Measurements from ENCODE around the gene STARD3.

Gene STARD3

GRCh38 chr17:39605492-39606433, 31.2 kb upstream of the STARD3 start:
- no peak overlapping the region for H3K4me3 ChIP-seq (ENCODE audit: low read length)
- DNase-seq (ENCODE audit: low read depth) = peak; percentile 52
- TF ChIP-seq, protein P1, sequence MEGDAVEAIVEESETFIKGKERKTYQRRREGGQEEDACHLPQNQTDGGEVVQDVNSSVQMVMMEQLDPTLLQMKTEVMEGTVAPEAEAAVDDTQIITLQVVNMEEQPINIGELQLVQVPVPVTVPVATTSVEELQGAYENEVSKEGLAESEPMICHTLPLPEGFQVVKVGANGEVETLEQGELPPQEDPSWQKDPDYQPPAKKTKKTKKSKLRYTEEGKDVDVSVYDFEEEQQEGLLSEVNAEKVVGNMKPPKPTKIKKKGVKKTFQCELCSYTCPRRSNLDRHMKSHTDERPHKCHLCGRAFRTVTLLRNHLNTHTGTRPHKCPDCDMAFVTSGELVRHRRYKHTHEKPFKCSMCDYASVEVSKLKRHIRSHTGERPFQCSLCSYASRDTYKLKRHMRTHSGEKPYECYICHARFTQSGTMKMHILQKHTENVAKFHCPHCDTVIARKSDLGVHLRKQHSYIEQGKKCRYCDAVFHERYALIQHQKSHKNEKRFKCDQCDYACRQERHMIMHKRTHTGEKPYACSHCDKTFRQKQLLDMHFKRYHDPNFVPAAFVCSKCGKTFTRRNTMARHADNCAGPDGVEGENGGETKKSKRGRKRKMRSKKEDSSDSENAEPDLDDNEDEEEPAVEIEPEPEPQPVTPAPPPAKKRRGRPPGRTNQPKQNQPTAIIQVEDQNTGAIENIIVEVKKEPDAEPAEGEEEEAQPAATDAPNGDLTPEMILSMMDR (IDR thresholded peaks at IDR 0.05; ENCODE audit: insufficient read depth, low read depth, low read length, missing control alignments) = no peak

- no peak for DNase-seq (ENCODE audit: low read depth)
- TF ChIP-seq, protein P1 (IDR thresholded peaks at IDR 0.05; ENCODE audit: insufficient read depth, low read depth, low read length, missing control alignments) = no peak
- no peak overlapping the region for H3K4me3 ChIP-seq (ENCODE audit: low read length)
Measured at GRCh38 chr17:39606434-39607056, 30.4 kb upstream of the STARD3 start.

GRCh38 chr17:39607057-39607850, 29.7 kb upstream of the STARD3 start:
- TF ChIP-seq, protein P1 (IDR thresholded peaks at IDR 0.05; ENCODE audit: insufficient read depth, low read depth, low read length, missing control alignments) = no peak
- no peak overlapping the region for H3K4me3 ChIP-seq (ENCODE audit: low read length)
- DNase-seq (ENCODE audit: low read depth) = no peak

- DNase-seq (ENCODE audit: low read depth) = no peak
- no peak within 1 kb of the TSS for H3K4me3 ChIP-seq (ENCODE audit: low read length)
- TF ChIP-seq, protein P1 (IDR thresholded peaks at IDR 0.05; ENCODE audit: insufficient read depth, low read depth, low read length, missing control alignments) = no peak
Measured at GRCh38 chr17:39607851-39608130, 29.2 kb upstream of the STARD3 start, which contains the start of gene NEUROD2. Gene NEUROD2, minus strand, starts transcription at chr17:39607920. Its CDS starts 1,321 bp downstream, at chr17:39606599.

DNA sequence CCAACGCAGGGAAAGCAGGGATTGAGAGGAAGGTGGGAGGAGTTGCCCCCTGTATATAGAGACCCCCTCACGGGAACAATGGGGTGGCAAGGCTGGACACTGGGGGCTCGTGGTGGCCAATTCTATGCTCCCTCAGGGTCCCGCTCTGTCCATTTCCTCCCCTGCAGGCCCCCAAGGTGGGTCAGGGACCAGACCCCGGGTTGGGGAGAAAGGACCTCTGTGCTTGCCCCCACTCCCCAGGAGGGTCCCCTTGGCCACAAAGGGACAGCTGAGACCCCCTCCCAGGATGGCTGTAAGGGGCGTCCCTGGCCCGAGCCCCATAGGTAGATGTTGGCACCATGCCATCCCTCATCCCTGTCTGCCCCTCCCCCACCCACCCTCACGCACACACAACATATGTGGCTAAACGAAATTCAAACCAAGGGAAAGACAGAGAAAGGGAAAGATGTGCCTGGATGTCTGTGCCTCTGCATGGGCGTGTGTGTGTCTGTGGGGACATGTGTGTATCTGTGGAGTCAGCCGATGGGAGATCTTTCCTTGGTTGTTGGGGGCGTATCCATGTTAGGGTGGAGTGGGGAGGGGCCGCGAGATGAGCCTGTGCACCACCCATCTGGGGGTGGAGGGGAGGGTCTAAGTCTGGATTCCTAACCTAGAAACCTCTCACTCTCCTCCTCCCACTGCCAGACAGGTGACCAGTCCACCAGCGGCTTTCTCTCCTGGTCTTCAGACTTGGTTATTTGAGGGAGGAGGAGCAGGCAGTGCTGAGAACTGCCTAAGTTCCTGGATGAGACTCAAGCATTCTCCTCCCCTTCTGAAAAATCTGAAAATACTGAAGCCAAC, 28.6 kb upstream of the STARD3 start:
- no peak overlapping the region for H3K4me3 ChIP-seq (ENCODE audit: low read length)
- DNase-seq (ENCODE audit: low read depth) = no peak
- TF ChIP-seq, protein P1 (IDR thresholded peaks at IDR 0.05; ENCODE audit: insufficient read depth, low read depth, low read length, missing control alignments) = no peak

DNA sequence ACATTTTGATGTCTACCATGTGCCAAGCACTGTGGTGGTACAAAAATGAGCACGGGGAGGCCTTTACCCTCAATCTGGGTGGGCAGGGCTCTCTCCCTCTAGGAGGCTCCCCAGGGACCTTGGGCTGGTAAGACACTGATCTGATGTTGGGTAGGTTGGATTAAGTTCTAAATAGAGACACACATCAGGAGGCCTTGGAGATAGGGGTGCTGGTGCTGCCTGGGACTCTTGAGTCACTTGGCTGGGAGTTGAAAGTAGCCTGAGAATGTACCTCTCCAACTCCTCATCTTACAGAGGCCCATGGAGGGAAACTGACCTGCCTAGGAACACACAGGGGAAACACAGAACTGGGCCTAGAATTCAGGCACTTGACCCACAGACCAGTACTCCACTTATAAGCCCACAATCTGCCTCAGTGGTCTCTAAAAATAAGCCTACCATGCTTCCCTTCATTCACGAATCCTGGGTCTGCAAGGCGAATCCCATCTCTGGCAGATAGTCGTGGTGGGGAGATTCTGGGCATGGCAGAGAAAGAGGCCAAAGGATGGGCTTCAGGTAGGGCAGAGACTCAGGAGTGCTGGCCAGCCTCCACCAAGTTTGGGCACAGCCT, 27.4 kb upstream of the STARD3 start:
- TF ChIP-seq, protein P1 (IDR thresholded peaks at IDR 0.05; ENCODE audit: insufficient read depth, low read depth, low read length, missing control alignments) = no peak
- H3K4me3 ChIP-seq (ENCODE audit: low read length) = no peak overlapping the region
- DNase-seq (ENCODE audit: low read depth) = no peak

Measured in epithelial cell of esophagus (primary cell).